Keratinocyte (primary cell): ENCODE measurements around the gene DMAC2L. TPM values are rescaled to one million over a fixed set of nuclear protein-coding genes. Genes with fewer than 3 reads are reported as not detected.

Source experiments
- DNase-seq: peaks from one replicate; pipeline ENCODE4 v3.0.0-alpha.2; 2011; ENCODE audit warnings: low read depth, missing footprints, low spot score
- FAIRE-seq: peaks from 2 replicates; lab custom pipeline; 2011; peaks lifted over from hg19 to GRCh38; lab: Jason Lieb, UNC
- H2AFZ ChIP-seq: 2 replicates; pipeline ENCODE4 v1.6.0; 2012; ENCODE audit warnings: low read length, control low read depth, inconsistent platforms; ENCODE audit not compliant: control insufficient read depth
- H3K27ac ChIP-seq: 2 replicates; pipeline ENCODE4 v1.5.1; 2011; ENCODE audit warnings: low read length; ENCODE audit not compliant: control insufficient read depth, insufficient read depth
- H3K27me3 ChIP-seq: 3 replicates; pipeline ENCODE4 v1.6.0; 2011; ENCODE audit warnings: low read length; ENCODE audit not compliant: control insufficient read depth, insufficient read depth; ENCODE audit errors: extremely low read depth
- H3K36me3 ChIP-seq, 2 experiments: 2 replicates in 1 of 2; 3 replicates in 1 of 2; pipeline ENCODE4 v1.5.1; 2011; ENCODE audit warnings: low read length in 2 of 2, mild to moderate bottlenecking in 1 of 2; ENCODE audit not compliant: control insufficient read depth in 2 of 2, insufficient read depth in 2 of 2; ENCODE audit errors: extremely low read depth in 1 of 2
- H3K4me1 ChIP-seq: 3 replicates; pipeline ENCODE4 v1.5.1; 2011; ENCODE audit warnings: low read length; ENCODE audit not compliant: control insufficient read depth, insufficient read depth; ENCODE audit errors: extremely low read depth
- H3K4me2 ChIP-seq: 3 replicates; pipeline ENCODE4 v1.6.0; 2011; ENCODE audit warnings: low read depth, low read length; ENCODE audit not compliant: control insufficient read depth, insufficient read depth; ENCODE audit errors: extremely low read depth
- H3K4me3 ChIP-seq, 3 experiments: fragments of 200-600 bp in 1 of 3; sonication (generic) in 1 of 3; 2 replicates in 2 of 3; 3 replicates in 1 of 3; pipeline ENCODE4 v1.5.1; 2011 to 2016; ENCODE audit warnings: low read length in 3 of 3, mild to moderate bottlenecking in 3 of 3, control low read depth in 2 of 3, inconsistent platforms in 1 of 3, low read depth in 1 of 3, mixed read lengths in 1 of 3, mixed run types in 1 of 3, moderate library complexity in 1 of 3; ENCODE audit not compliant: control insufficient read depth in 2 of 3, insufficient read depth in 2 of 3; ENCODE audit errors: extremely low read depth in 1 of 3
- H3K79me2 ChIP-seq: 2 replicates; pipeline ENCODE4 v1.6.0; 2012; ENCODE audit warnings: low read length; ENCODE audit not compliant: control insufficient read depth, insufficient read depth
- H3K9ac ChIP-seq: 3 replicates; pipeline ENCODE4 v1.6.0; 2011; ENCODE audit warnings: low read length; ENCODE audit not compliant: control insufficient read depth, insufficient read depth; ENCODE audit errors: extremely low read depth
- H3K9me1 ChIP-seq: 3 replicates; pipeline ENCODE4 v1.6.0; 2011; ENCODE audit warnings: low read length; ENCODE audit not compliant: control insufficient read depth, insufficient read depth; ENCODE audit errors: extremely low read depth
- H3K9me3 ChIP-seq: 2 replicates; pipeline ENCODE4 v1.5.1; 2012; ENCODE audit warnings: low read depth, low read length; ENCODE audit not compliant: control insufficient read depth
- H4K20me1 ChIP-seq: 3 replicates; pipeline ENCODE4 v1.6.0; 2011; ENCODE audit warnings: low read length; ENCODE audit not compliant: control insufficient read depth, insufficient read depth; ENCODE audit errors: extremely low read depth
- CTCF ChIP-seq, 3 experiments: IDR thresholded peaks in 1 of 3; conservative IDR thresholded peaks in 1 of 3; optimal IDR thresholded peaks in 1 of 3; 2 replicates in 2 of 3; 3 replicates in 1 of 3; pipeline versions ENCODE3 to v1.5.1; 2011; ENCODE audit warnings: low read length in 3 of 3, mild to moderate bottlenecking in 3 of 3, moderate library complexity in 2 of 3, control low read depth in 1 of 3, inconsistent platforms in 1 of 3; ENCODE audit not compliant: insufficient read depth in 2 of 3; ENCODE audit errors: extremely low read depth in 1 of 3
- EZH2 ChIP-seq: IDR thresholded peaks from one replicate; pipeline ENCODE4 v1.6.1; 2012; ENCODE audit warnings: inconsistent platforms, mild to moderate bottlenecking, low read length, moderate library complexity
- dilution Hi-C: fragments of 300-500 bp; cut with MboI; formaldehyde crosslinking; loops from one replicate; pipeline ENCODE4 v1.7.0; 2020; ENCODE audit warnings: low sequenced_read_pairs; ENCODE audit not compliant: extremely low pct_ligation_motif_present
- polyA plus RNA-seq, 5 experiments: library from polyadenylated mRNA; depleted of rRNA in 3 of 5; stranded (reverse) in 3 of 5; stranded (forward) in 1 of 5; unstranded in 1 of 5; fragments of >200 nt; gene quantifications; 1 replicate in 1 of 5; 2 replicates in 3 of 5; 3 replicates in 1 of 5; pipeline versions ENCODE4 v1.2.1 to v1.2.3, GENCODE V29; 2011 to 2012; ENCODE audit warnings: missing spikeins in 2 of 5, low read depth in 1 of 5, low replicate concordance in 1 of 5

DMAC2L gene
- polyA plus RNA-seq, 1 donor (not counting 4 experiments of a cell fraction or from before 2014, with no cell fraction given) = 12.4 TPM

DNA sequence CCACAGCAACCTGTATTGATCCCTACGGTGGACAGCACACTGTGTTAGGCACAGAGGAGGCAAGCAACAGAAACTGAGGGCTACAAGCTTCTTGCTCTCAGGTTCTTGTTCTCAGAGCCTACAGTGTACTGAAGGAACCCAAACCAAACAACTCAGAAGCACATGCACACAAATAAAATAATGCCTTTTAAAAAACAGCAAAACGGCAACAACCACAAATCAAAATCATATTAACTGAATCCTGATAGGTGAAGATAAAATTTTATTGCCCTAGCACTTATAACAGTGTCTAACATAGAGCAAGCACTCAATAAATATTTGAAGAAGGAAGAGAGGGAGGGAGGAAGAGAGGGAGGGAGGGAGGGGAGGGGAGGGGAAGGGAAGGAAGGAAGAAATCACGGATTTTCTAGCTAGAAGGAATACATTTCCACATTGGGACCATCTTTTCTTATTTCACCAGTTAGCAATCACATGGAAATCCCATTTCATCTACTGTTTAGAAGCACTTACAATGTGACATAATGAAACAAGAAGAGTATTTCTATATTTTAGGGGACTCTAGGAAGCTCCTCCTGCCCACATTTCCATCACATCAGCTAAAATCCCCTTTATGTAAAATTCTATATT, 27.2 kb downstream of the DMAC2L start:
- Histone ChIP-seq H3K4me1 (peaks cover 28% of the 10 kb centered on the region), H3K9ac (no peak overlapping the region), H3K4me2 (no peak overlapping the region), H3K9me3 (no peaks in the 10 kb centered on the region), H3K79me2 (no peaks in the 10 kb centered on the region), H3K36me3 (no peaks in the 10 kb centered on the region), H2AFZ (no peak overlapping the region), H4K20me1 (no peaks in the 10 kb centered on the region), H3K4me3 (no peak overlapping the region), H3K9me1 (peaks cover 2% of the 10 kb centered on the region), H3K27ac (no peak overlapping the region), H3K27me3 (no peaks in the 10 kb centered on the region)
- dilution Hi-C loops = no loop called here
- FAIRE-seq (no peak), DNase-seq (no peak)
- TF ChIP-seq CTCF (optimal IDR thresholded peaks at IDR 0.05 in 1 of 3, IDR thresholded peaks at IDR 0.05 in 1 of 3, conservative IDR thresholded peaks at IDR 0.05 in 1 of 3; ENCODE audit: extremely low read depth in 1 of 3, insufficient read depth in 2 of 3, low read length in 3 of 3) = no peak
- no peak for TF ChIP-seq EZH2

DNA sequence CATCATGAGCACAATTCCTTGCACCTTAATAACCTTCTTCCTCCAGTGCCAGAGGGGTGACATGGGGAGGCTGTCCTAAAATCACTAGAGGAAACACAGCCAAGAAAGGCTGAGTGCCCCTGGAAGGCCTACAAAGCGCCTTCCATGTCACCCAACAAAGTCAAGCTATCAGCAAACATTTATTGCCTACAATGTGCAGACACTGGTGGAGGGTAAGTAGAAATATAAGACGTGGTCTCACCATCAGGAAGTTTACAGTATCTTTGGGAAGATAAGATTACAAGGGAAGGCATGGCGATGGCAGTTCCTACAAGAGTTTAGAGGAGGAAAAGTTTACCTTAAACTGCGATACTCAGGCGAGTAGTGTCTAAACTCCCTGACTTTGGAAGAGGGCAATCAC, 27.9 kb downstream of the DMAC2L start:
- no peak overlapping the region for H3K4me2 ChIP-seq

More for the DNA sequence above, 27.9 kb downstream of the DMAC2L start:
- Histone ChIP-seq H3K9ac (no peak overlapping the region), H3K4me1 (peaks cover 29% of the 10 kb centered on the region), H2AFZ (no peak overlapping the region), H4K20me1 (no peaks in the 10 kb centered on the region), H3K36me3 (no peaks in the 10 kb centered on the region), H3K27me3 (no peaks in the 10 kb centered on the region), H3K79me2 (no peaks in the 10 kb centered on the region), H3K9me1 (peaks cover 2% of the 10 kb centered on the region), H3K9me3 (no peaks in the 10 kb centered on the region), H3K4me3 (no peak overlapping the region), H3K27ac (no peak overlapping the region)
- FAIRE-seq (no peak), DNase-seq (no peak)
- dilution Hi-C loops = no loop called here
- no peak for TF ChIP-seq CTCF (optimal IDR thresholded peaks at IDR 0.05 in 1 of 3, IDR thresholded peaks at IDR 0.05 in 1 of 3, conservative IDR thresholded peaks at IDR 0.05 in 1 of 3; ENCODE audit: extremely low read depth in 1 of 3, insufficient read depth in 2 of 3, low read length in 3 of 3)
